T-helper 1 cell treated with Interleukin-12 subunit alpha and Interleukin-12 subunit beta and Interleukin-4 antibody, amounts not matched to agents 30 μg/mL and 1 μg/mL, for 36 hours (primary cell): ENCODE results near the gene VIPAS39.
A peak's percentile ranks its signal among the peaks of the same experiment; 100 is the strongest.
"Not testable (repeated sequence)": the region's sequence is repeated elsewhere in the genome, so short reads cannot be mapped to it uniquely, and the experiment has no call there.

ENCODE experiments used
- H3K27ac Mint-ChIP-seq: one replicate; pipeline ENCODE4 v1.8.0; 2021; ENCODE audit warnings: mild to moderate bottlenecking, mixed read lengths
- H3K27me3 Mint-ChIP-seq: one replicate; pipeline ENCODE4 v1.8.0; 2021; ENCODE audit warnings: low read depth, mixed read lengths
- H3K36me3 Mint-ChIP-seq: one replicate; pipeline ENCODE4 v1.8.0; 2021; ENCODE audit warnings: low read depth, mixed read lengths
- H3K4me1 Mint-ChIP-seq: one replicate; pipeline ENCODE4 v1.8.0; 2021; ENCODE audit warnings: low read depth, mixed read lengths
- H3K4me3 Mint-ChIP-seq: one replicate; pipeline ENCODE4 v1.8.0; 2021; ENCODE audit warnings: mild to moderate bottlenecking, moderate library complexity, mixed read lengths
- H3K9me3 Mint-ChIP-seq: one replicate; pipeline ENCODE4 v1.8.0; 2021; ENCODE audit warnings: mixed read lengths

The VIPAS39 gene

GRCh38 chr14:77442196-77442595, 15.2 kb downstream of the VIPAS39 start:
- Mint-ChIP-seq H3K9me3 (no peaks in the 10 kb centered on the region), H3K4me1 (no peaks in the 10 kb centered on the region), H3K36me3 (peaks cover 31% of the 10 kb centered on the region), H3K27me3 (no peaks in the 10 kb centered on the region), H3K4me3 (no peak overlapping the region), H3K27ac (no peak overlapping the region)

GRCh38 chr14:77439861-77440260, 17.5 kb downstream of the VIPAS39 start:
- Mint-ChIP-seq H3K9me3 (no peaks in the 10 kb centered on the region), H3K4me3 (no peak overlapping the region), H3K36me3 (peaks cover 46% of the 10 kb centered on the region), H3K27ac (no peak overlapping the region), H3K4me1 (no peaks in the 10 kb centered on the region), H3K27me3 (no peaks in the 10 kb centered on the region)

GRCh38 chr14:77438596-77438995, 18.8 kb downstream of the VIPAS39 start:
- no peaks in the 10 kb centered on the region for H3K4me1 Mint-ChIP-seq
- no peak overlapping the region for H3K27ac Mint-ChIP-seq
- no peaks in the 10 kb centered on the region for H3K27me3 Mint-ChIP-seq
- no peaks in the 10 kb centered on the region for H3K9me3 Mint-ChIP-seq
- peaks cover 52% of the 10 kb centered on the region for H3K36me3 Mint-ChIP-seq
- no peak overlapping the region for H3K4me3 Mint-ChIP-seq

- no peaks in the 10 kb centered on the region for H3K9me3 Mint-ChIP-seq
- no peaks in the 10 kb centered on the region for H3K27me3 Mint-ChIP-seq
- no peaks in the 10 kb centered on the region for H3K4me1 Mint-ChIP-seq
- H3K4me3 Mint-ChIP-seq: no peak overlapping the region
- H3K36me3 Mint-ChIP-seq: peaks cover 41% of the 10 kb centered on the region
- H3K27ac Mint-ChIP-seq: no peak overlapping the region
Measured at GRCh38 chr14:77436042-77436441, 21.4 kb downstream of the VIPAS39 start.

GRCh38 chr14:77426396-77426795, 31.0 kb downstream of the VIPAS39 start:
- no peak overlapping the region for H3K27ac Mint-ChIP-seq
- peaks cover 52% of the 10 kb centered on the region for H3K36me3 Mint-ChIP-seq
- H3K4me1 Mint-ChIP-seq: no peaks in the 10 kb centered on the region
- no peak overlapping the region for H3K4me3 Mint-ChIP-seq
- H3K27me3 Mint-ChIP-seq: no peaks in the 10 kb centered on the region
- no peaks in the 10 kb centered on the region for H3K9me3 Mint-ChIP-seq

- Mint-ChIP-seq H3K36me3 (peaks cover 55% of the 10 kb centered on the region), H3K27me3 (no peaks in the 10 kb centered on the region)
Measured at GRCh38 chr14:77424862-77425261, 32.5 kb downstream of the VIPAS39 start.

GRCh38 chr14:77423423-77423822, 34.0 kb downstream of the VIPAS39 start, which contains the start of gene NOXRED1:
Gene NOXRED1, minus strand, starts transcription at chr14:77423523. Its CDS starts 634 bp downstream, at chr14:77422889.
- Mint-ChIP-seq H3K4me3 (no peak within 1 kb of the TSS), H3K4me1 (no peaks in the 10 kb centered on the region), H3K27me3 (no peaks in the 10 kb centered on the region), H3K36me3 (peaks cover 49% of the 10 kb centered on the region), H3K27ac (no peak within 1 kb of the TSS), H3K9me3 (peaks cover 16% of the 10 kb centered on the region)

More at GRCh38 chr14:77424862-77425261, 32.5 kb downstream of the VIPAS39 start:
- H3K4me1 Mint-ChIP-seq: no peaks in the 10 kb centered on the region
- H3K9me3 Mint-ChIP-seq: peaks cover 7% of the 10 kb centered on the region
- H3K4me3 Mint-ChIP-seq: no peak overlapping the region
- no peak overlapping the region for H3K27ac Mint-ChIP-seq

- Mint-ChIP-seq H3K27ac (no peak overlapping the region), H3K9me3 (peaks cover 16% of the 10 kb centered on the region), H3K4me1 (no peaks in the 10 kb centered on the region), H3K4me3 (no peak overlapping the region), H3K27me3 (peaks cover 3% of the 10 kb centered on the region), H3K36me3 (peaks cover 35% of the 10 kb centered on the region)
Measured at GRCh38 chr14:77421201-77421600, 36.2 kb downstream of the VIPAS39 start.

GRCh38 chr14:77416836-77417235, 40.6 kb downstream of the VIPAS39 start:
- Mint-ChIP-seq H3K4me3 (no peak overlapping the region), H3K27ac (no peak overlapping the region), H3K27me3 (peaks cover 3% of the 10 kb centered on the region), H3K36me3 (peaks cover 14% of the 10 kb centered on the region), H3K4me1 (no peaks in the 10 kb centered on the region), H3K9me3 (peaks cover 16% of the 10 kb centered on the region)

- H3K27me3 Mint-ChIP-seq, H3K4me3 Mint-ChIP-seq, H3K27ac Mint-ChIP-seq, H3K36me3 Mint-ChIP-seq, H3K4me1 Mint-ChIP-seq: not testable (repeated sequence)
- H3K9me3 Mint-ChIP-seq: peaks cover 16% of the 10 kb centered on the region
Measured at GRCh38 chr14:77416098-77416497, 41.3 kb downstream of the VIPAS39 start.

GRCh38 chr14:77415403-77416030, 41.9 kb downstream of the VIPAS39 start:
- not testable (repeated sequence) for H3K36me3 Mint-ChIP-seq, H3K27me3 Mint-ChIP-seq, H3K4me1 Mint-ChIP-seq, H3K27ac Mint-ChIP-seq, H3K4me3 Mint-ChIP-seq
- H3K9me3 Mint-ChIP-seq: peaks cover 15% of the 10 kb centered on the region

- Mint-ChIP-seq H3K27me3 (no peaks in the 10 kb centered on the region), H3K36me3 (no peaks in the 10 kb centered on the region), H3K9me3 (no peaks in the 10 kb centered on the region), H3K4me1 (peaks cover 15% of the 10 kb centered on the region), H3K27ac (no peak overlapping the region), H3K4me3 (no peak overlapping the region)
Measured at GRCh38 chr14:77409131-77409533, 48.3 kb downstream of the VIPAS39 start.

- no peak overlapping the region for H3K27ac Mint-ChIP-seq
- H3K9me3 Mint-ChIP-seq: no peaks in the 10 kb centered on the region
- H3K4me1 Mint-ChIP-seq: peaks cover 15% of the 10 kb centered on the region
- peak overlapping the region; percentile 33 for H3K4me3 Mint-ChIP-seq
- no peaks in the 10 kb centered on the region for H3K27me3 Mint-ChIP-seq
- no peaks in the 10 kb centered on the region for H3K36me3 Mint-ChIP-seq
Measured at GRCh38 chr14:77407158-77407557, 50.2 kb downstream of the VIPAS39 start.

GRCh38 chr14:77406718-77407117, 50.7 kb downstream of the VIPAS39 start:
- no peaks in the 10 kb centered on the region for H3K27me3 Mint-ChIP-seq

GRCh38 chr14:77406086-77406485, 51.3 kb downstream of the VIPAS39 start:
- Mint-ChIP-seq H3K27ac (no peak overlapping the region), H3K4me3 (no peak overlapping the region), H3K9me3 (no peaks in the 10 kb centered on the region), H3K4me1 (peaks cover 15% of the 10 kb centered on the region), H3K36me3 (no peaks in the 10 kb centered on the region), H3K27me3 (no peaks in the 10 kb centered on the region)

More at GRCh38 chr14:77406718-77407117, 50.7 kb downstream of the VIPAS39 start:
- no peaks in the 10 kb centered on the region for H3K36me3 Mint-ChIP-seq
- no peak overlapping the region for H3K27ac Mint-ChIP-seq
- H3K4me1 Mint-ChIP-seq: peaks cover 15% of the 10 kb centered on the region
- H3K9me3 Mint-ChIP-seq: no peaks in the 10 kb centered on the region
- H3K4me3 Mint-ChIP-seq: peak overlapping the region; percentile 33

- Mint-ChIP-seq H3K27ac (no peak overlapping the region), H3K36me3 (no peaks in the 10 kb centered on the region), H3K4me1 (peaks cover 15% of the 10 kb centered on the region), H3K9me3 (no peaks in the 10 kb centered on the region), H3K27me3 (no peaks in the 10 kb centered on the region), H3K4me3 (no peak overlapping the region)
Measured at GRCh38 chr14:77403768-77404167, 53.6 kb downstream of the VIPAS39 start.
